Astrocyte (in vitro differentiated cells and primary cell): Measurements from ENCODE around the gene EFCAB10.

Source experiments
- EZH2 ChIP-seq: IDR thresholded peaks from 2 replicates; pipeline ENCODE4 v1.6.1; 2012; ENCODE audit warnings: mild to moderate bottlenecking, low read length, inconsistent platforms; ENCODE audit not compliant: insufficient read depth
- TF ChIP-seq, protein P1 (sequence below): IDR thresholded peaks from 2 replicates; pipeline ENCODE4 v1.5.1; 2011; ENCODE audit warnings: low read depth, mild to moderate bottlenecking, inconsistent platforms, low read length, moderate library complexity; ENCODE audit not compliant: insufficient read depth

DNA sequence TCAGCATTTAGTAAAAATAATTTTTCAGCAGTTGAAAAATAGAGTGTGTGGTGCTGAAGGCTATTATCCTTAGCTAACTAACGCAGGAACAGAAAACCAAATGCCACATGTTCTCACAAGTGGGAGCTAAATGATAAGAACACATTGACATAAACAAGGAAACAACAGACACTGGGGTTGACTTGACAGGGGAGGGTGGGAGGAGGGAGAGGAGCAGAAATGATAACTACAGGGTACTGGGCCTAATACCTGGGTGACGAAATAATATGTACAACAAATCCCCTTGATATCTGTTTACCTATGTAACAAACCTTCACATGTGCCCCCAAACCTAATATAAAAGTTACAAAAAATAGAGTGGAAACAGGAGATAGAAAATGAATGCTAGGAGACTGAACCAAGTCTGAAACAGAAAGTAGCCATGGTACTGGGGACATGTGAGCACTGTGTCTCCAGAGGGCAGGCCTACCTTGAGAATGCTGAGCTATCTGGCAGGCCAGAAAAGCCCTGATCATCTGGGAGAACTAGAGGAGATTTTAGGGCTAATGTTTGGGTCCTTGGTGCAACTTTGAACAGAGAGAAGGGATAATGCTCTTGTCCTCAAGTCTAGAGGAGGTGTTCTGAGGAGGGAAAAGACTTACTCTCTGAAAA lies 4.7 kb upstream of the EFCAB10 start:
- no peak for TF ChIP-seq EZH2
- TF ChIP-seq, protein P1, sequence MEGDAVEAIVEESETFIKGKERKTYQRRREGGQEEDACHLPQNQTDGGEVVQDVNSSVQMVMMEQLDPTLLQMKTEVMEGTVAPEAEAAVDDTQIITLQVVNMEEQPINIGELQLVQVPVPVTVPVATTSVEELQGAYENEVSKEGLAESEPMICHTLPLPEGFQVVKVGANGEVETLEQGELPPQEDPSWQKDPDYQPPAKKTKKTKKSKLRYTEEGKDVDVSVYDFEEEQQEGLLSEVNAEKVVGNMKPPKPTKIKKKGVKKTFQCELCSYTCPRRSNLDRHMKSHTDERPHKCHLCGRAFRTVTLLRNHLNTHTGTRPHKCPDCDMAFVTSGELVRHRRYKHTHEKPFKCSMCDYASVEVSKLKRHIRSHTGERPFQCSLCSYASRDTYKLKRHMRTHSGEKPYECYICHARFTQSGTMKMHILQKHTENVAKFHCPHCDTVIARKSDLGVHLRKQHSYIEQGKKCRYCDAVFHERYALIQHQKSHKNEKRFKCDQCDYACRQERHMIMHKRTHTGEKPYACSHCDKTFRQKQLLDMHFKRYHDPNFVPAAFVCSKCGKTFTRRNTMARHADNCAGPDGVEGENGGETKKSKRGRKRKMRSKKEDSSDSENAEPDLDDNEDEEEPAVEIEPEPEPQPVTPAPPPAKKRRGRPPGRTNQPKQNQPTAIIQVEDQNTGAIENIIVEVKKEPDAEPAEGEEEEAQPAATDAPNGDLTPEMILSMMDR, result no peak
